Heart left ventricle (tissue), 16 donors: ENCODE results near the gene AKAP6. TPM values are rescaled to one million over a fixed set of nuclear protein-coding genes. Genes with fewer than 3 reads are reported as not detected.

Experiments used
- ATAC-seq, 4 donors: fragments of 200-7000 bp; cut with Tn5 transposase; one replicate each; pipeline ENCODE4 v1.9.1; 2020 to 2022; ENCODE audit warnings: moderate library complexity in 4 of 4, mild to moderate bottlenecking in 3 of 4, moderate number of reproducible peaks in 1 of 4
- DNase-seq, 5 donors: peaks; one replicate each; pipeline ENCODE4 v3.0.0-alpha.2; 2020
- H3K27ac ChIP-seq, 12 donors: fragments of 200-600 bp; sonication (generic) in 4 of 12; one replicate each; pipeline versions ENCODE4 v1.5.0 to v1.8.0; 2016 to 2022; ENCODE audit warnings: mild to moderate bottlenecking in 2 of 12
- H3K27me3 ChIP-seq, 9 donors: fragments of 200-600 bp; sonication (generic) in 2 of 9; one replicate each; pipeline versions ENCODE4 v1.5.1 to v1.8.0; 2016 to 2022; ENCODE audit warnings: mild to moderate bottlenecking in 3 of 9
- H3K36me3 ChIP-seq, 9 donors: fragments of 200-600 bp; sonication (generic) in 2 of 9; one replicate each; pipeline versions ENCODE4 v1.5.0 to v1.8.0; 2018 to 2022; ENCODE audit warnings: mild to moderate bottlenecking in 2 of 9
- H3K4me1 ChIP-seq, 12 donors: fragments of 200-600 bp; sonication (generic) in 4 of 12; one replicate each; pipeline versions ENCODE4 v1.5.0 to v1.8.0; 2016 to 2022; ENCODE audit warnings: mild to moderate bottlenecking in 3 of 12
- H3K4me3 ChIP-seq, 12 donors: fragments of 200-600 bp; sonication (generic) in 4 of 12; one replicate each; pipeline versions ENCODE4 v1.5.0 to v1.8.0; 2017 to 2022; ENCODE audit warnings: mild to moderate bottlenecking in 9 of 12, moderate library complexity in 4 of 12
- H3K9me3 ChIP-seq, 12 donors: fragments of 200-600 bp; sonication (generic) in 4 of 12; one replicate each; pipeline versions ENCODE4 v1.5.0 to v1.8.0; 2016 to 2022; ENCODE audit warnings: mild to moderate bottlenecking in 1 of 12
- POLR2A ChIP-seq, 2 donors: fragments of 450-650 bp; IDR thresholded peaks; one replicate each; pipeline ENCODE4 v1.6.1; 2017; ENCODE audit warnings: antibody characterized with exemption in 2 of 2, mild to moderate bottlenecking in 2 of 2, moderate library complexity in 2 of 2
- WGBS, 4 donors: extraction: QIAGEN DNeasy Blood & Tissue Kit in 2 of 4; methylation state at CpG; one replicate each; pipeline versions ENCODE4 v1.1.5 to v1.1.7; 2013 to 2018; 5-methylcytosine and 5-hydroxymethylcytosine counted together
- intact Hi-C, 10 donors: fragments of 100-400 bp; cut with DNase I; formaldehyde crosslinking; loops; one replicate each; pipeline versions ENCODE4 v1.11.1 to v1.14.2; 2022
- polyA plus RNA-seq, 2 donors: library from polyadenylated mRNA; stranded (reverse); fragments of 200-250 nt; gene quantifications; one replicate each; pipeline ENCODE4 v1.2.3, GENCODE V29; 2013
- total RNA-seq, 9 donors: library from RNA; depleted of rRNA in 2 of 9; stranded (reverse); fragments of >200 nt in 2 of 9; fragmentation: NEBNext Ultra II Directional in 3 of 9; extraction: Animal tissue kit (Norgen Biotek cat#: 25700) in 3 of 9; gene quantifications; one replicate each; pipeline versions ENCODE4 v1.1.0 to v1.2.4, GENCODE V29; 2016 to 2023
- TF ChIP-seq, protein P1 (sequence below), 12 donors: fragments of 200-600 bp; sonication (generic) in 4 of 12; IDR thresholded peaks; one replicate each; pipeline versions ENCODE4 v1.5.0 to v1.8.0; 2018 to 2022; ENCODE audit warnings: antibody characterized with exemption in 12 of 12, mild to moderate bottlenecking in 5 of 12
- donor health status: ischemic (EF 13 %, LVEDD 7.1; RV severe dilation, severe dysfunction).
- donor health status: healthy with polysubstance abuse.
- donor health status: DM: no; HTN: yes; CAD: no.
- donor health status: DM: no; HTN: no; CAD: no.
- donor health status: ischemic (EF 25% LVEDD 6.9; RV normal size, moderate dysfunction).
- donor health status: ischemic (EF 25% LVEDD 5.7; RV mildly dilated, moderate dysfunction).
- donor health status: healthy.
- donor health status: DM: yes; HTN: yes; CAD: no.
- donor health status: ischemic (EF 35%, LVEDD 5.7; RV mildly dilated, moderate dysfunction).
- donor health status: nonischemic (EF 11% LVEDD 7.7; RV severe dilation, severe dysfunction).
- donor health status: DM: yes; HTN: yes; CAD: no.
- donor health status: PGD.
- donor health status: ischemic (EF 29% LVEDD 5.4; RV normal size, mild dysfunction).
- donor health status: nonischemic (EF 23%, LVEDD 6.1; RV moderate dilation, normal function).

AKAP6 gene
- total and polyA plus RNA-seq, 11 donors: 20.4 to 303 (median 206) TPM

DNA sequence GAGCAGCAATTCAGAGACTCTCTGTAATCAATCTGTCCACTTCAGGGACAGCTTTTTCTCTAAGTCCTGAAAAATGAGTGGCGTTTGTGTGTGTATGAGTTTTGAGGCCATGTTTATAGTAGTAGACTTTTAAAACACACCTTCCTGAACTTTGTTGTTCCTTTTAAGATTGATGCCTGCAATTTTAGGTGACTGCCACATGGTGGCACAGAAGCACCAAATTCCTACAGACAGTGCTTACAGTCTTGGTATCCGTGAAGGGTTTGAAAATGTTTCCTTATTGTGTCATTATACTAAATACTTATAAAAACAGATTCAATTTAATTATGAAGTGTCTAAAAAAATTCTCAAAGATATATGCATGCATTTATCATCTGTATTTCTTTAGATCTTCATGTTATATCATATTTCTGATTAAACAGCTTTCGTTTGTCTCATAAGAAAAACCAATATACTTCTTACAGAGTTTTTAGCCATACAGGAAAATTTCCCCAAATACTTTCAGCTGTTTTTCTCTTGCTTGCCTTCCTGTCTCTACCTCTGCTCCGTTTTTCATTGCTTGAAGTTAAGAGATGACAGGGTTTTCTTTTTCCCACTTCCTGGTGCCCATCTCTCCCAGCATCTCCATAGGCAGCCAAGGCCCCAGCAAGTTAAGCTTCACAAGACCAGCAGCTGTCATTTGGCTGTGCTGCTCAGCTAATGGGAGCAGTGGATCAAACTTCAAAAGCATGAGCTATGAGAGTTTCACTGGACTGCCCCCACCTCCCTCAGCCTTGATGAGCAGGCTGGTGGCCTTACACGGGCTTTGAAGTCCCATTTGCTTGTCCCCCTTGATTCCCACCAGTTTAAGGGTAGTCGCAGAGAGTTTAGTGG lies 259.6 kb downstream of the AKAP6 start:
- no peak overlapping the region for H3K27ac ChIP-seq
- H3K36me3 ChIP-seq: no peaks in the 10 kb centered on the region
- intact Hi-C loops: no loop called here
- 69 to 78% (median 72%) methylated on average over 6 of the region's 6 CpGs for WGBS, 4 donors
- ATAC-seq (no peak), DNase-seq (no peak)
- no peaks in the 10 kb centered on the region for H3K27me3 ChIP-seq
- peaks cover 0 to 13% (median 0%) of the 10 kb centered on the region in 12 donors for H3K9me3 ChIP-seq
- TF ChIP-seq POLR2A (IDR thresholded peaks at IDR 0.05): no peak
- TF ChIP-seq, protein P1, sequence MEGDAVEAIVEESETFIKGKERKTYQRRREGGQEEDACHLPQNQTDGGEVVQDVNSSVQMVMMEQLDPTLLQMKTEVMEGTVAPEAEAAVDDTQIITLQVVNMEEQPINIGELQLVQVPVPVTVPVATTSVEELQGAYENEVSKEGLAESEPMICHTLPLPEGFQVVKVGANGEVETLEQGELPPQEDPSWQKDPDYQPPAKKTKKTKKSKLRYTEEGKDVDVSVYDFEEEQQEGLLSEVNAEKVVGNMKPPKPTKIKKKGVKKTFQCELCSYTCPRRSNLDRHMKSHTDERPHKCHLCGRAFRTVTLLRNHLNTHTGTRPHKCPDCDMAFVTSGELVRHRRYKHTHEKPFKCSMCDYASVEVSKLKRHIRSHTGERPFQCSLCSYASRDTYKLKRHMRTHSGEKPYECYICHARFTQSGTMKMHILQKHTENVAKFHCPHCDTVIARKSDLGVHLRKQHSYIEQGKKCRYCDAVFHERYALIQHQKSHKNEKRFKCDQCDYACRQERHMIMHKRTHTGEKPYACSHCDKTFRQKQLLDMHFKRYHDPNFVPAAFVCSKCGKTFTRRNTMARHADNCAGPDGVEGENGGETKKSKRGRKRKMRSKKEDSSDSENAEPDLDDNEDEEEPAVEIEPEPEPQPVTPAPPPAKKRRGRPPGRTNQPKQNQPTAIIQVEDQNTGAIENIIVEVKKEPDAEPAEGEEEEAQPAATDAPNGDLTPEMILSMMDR (IDR thresholded peaks at IDR 0.05): peak in 11 of 12 donors; percentile 26 to 57 (median 43)
- H3K4me1 ChIP-seq: peaks cover 0 to 22% (median 13%) of the 10 kb centered on the region in 12 donors
- H3K4me3 ChIP-seq: no peak overlapping the region

DNA sequence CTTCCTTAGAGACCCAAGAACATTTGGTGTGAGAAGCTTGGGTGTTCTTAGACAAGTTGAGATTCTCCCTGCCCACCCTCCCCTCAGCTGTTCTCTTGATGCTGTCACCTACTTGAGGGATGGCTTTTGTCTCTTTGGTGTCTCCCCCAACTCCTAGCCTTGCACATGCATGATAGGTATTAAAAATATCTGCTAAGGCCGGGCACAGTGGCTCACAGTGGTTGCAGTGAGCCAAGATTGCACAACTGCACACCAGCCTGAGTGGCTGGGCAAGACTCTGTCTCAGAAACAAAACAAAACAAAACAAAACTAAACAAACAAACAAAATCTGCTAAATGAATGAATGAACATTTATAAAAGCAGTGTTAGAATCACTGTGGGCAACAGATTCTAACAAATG lies 261.1 kb downstream of the AKAP6 start:
- Histone ChIP-seq H3K27ac (no peak overlapping the region), H3K4me3 (no peak overlapping the region), H3K36me3 (no peaks in the 10 kb centered on the region), H3K4me1 (peaks cover 0 to 31% (median 22%) of the 10 kb centered on the region in 12 donors), H3K9me3 (peaks cover 0 to 13% (median 0%) of the 10 kb centered on the region in 12 donors), H3K27me3 (no peaks in the 10 kb centered on the region)
- TF ChIP-seq, protein P1 (IDR thresholded peaks at IDR 0.05): no peak
- no peak for TF ChIP-seq POLR2A (IDR thresholded peaks at IDR 0.05)
- intact Hi-C loops: loop anchor here in 1 of 10 donors (10.0 kb wide), 2 partner anchors 65 to 115 kb away; no protein-coding TSS in a partner anchor
- DNase-seq (no peak), ATAC-seq (peak; percentile 59 to 75 (median 64))
- 38 to 48% (median 42%) methylated on average over 1 of the region's 1 CpG for WGBS, 4 donors

DNA sequence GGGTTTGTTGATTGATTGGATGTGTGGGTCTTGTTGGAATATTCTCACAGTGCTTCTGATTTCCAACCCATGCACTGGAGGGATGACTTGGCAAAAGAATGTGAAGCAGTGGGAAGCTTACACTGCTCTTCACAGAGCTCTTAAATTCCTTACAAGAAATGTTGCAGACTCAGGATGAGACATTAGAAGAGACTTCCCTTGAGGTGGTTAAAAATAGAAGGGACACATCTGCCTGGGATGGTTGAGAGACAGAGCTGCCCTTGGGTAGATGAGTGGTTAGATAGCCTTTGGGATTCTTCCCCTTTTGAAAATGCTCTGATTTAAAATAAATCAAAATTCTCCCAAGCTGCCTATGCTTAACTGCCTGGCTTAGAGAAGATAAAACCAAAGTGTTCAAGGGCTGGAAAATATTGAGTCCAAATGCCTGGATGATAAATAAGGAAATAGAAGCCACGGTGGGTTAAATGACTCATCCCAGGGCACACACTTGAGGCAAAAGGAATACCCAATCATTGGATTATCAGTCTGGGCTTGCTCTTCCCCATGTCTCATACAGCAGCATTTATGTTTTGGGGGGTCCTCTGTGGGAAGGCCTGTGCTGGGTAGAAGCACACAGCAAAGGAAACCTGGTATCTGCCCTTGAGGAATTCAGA lies 264.3 kb downstream of the AKAP6 start:
- Histone ChIP-seq H3K36me3 (no peaks in the 10 kb centered on the region), H3K27ac (peak overlapping the region in 2 of 12 donors; percentile 9 to 26), H3K9me3 (peaks cover 0 to 4% (median 0%) of the 10 kb centered on the region in 12 donors), H3K27me3 (no peaks in the 10 kb centered on the region), H3K4me1 (peaks cover 0 to 36% (median 22%) of the 10 kb centered on the region in 12 donors), H3K4me3 (no peak overlapping the region)
- WGBS, 4 donors: 4 to 18% (median 9%) methylated on average over 1 of the region's 1 CpG
- DNase-seq: no peak
- intact Hi-C loops: loop anchor here in 1 of 10 donors (10.0 kb wide), 2 partner anchors 61 to 111 kb away; no protein-coding TSS in a partner anchor
- ATAC-seq: peak in 1 of 4 donors; percentile 14
- TF ChIP-seq, protein P1 (IDR thresholded peaks at IDR 0.05): no peak
- TF ChIP-seq POLR2A (IDR thresholded peaks at IDR 0.05): no peak

DNA sequence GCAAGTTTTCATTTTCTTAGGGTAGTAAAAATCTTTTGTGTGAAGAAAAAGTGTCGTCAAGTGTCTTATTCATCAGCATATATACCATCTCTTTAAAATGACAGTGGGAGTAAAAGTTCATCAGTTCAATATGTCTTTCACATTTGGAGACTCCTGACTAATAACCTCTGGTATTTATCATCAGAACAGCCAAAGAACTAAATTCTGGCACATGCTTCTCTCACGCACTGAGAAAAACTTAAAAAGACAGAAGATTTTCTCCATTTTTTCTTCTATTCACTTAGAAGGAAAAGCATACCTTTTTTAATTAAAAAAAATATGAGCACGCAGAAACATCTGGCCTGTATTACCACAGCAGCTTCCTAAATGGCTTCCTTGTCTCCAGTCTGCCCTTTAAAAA lies 265.7 kb downstream of the AKAP6 start:
- intact Hi-C loops: loop anchor here in 1 of 10 donors (10.0 kb wide), 2 partner anchors 60 to 110 kb away; no protein-coding TSS in a partner anchor
- Histone ChIP-seq H3K4me1 (peaks cover 0 to 36% (median 22%) of the 10 kb centered on the region in 12 donors), H3K4me3 (no peak overlapping the region), H3K27ac (no peak overlapping the region), H3K36me3 (peaks cover 0 to 3% (median 0%) of the 10 kb centered on the region in 9 donors), H3K9me3 (no peaks in the 10 kb centered on the region), H3K27me3 (no peaks in the 10 kb centered on the region)
- no peak for TF ChIP-seq POLR2A (IDR thresholded peaks at IDR 0.05)
- TF ChIP-seq, protein P1 (IDR thresholded peaks at IDR 0.05): no peak
- DNase-seq (no peak), ATAC-seq (no peak)
- 66 to 74% (median 69%) methylated on average over 3 of the region's 3 CpGs for WGBS, 4 donors
